Hepatocyte (in vitro differentiated cells): ENCODE measurements around the gene RECQL.

Experiments
- EZH2 ChIP-seq: fragments of 200-600 bp; sonication (generic); IDR thresholded peaks from 2 replicates; pipeline ENCODE4 v1.6.1; 2016; ENCODE audit warnings: antibody characterized with exemption, mild to moderate bottlenecking, borderline replicate concordance
- EZH2phosphoT487 ChIP-seq: fragments of 200-600 bp; sonication (generic); IDR thresholded peaks from one replicate; pipeline ENCODE4 v1.6.1; 2018; ENCODE audit warnings: antibody characterized with exemption, mild to moderate bottlenecking, low read depth, moderate library complexity; ENCODE audit not compliant: unreplicated experiment, severe bottlenecking
- TF ChIP-seq, protein P1 (sequence below): fragments of 200-600 bp; sonication (generic); IDR thresholded peaks from 2 replicates; pipeline ENCODE4 v1.5.1; 2016; ENCODE audit warnings: antibody characterized with exemption, mild to moderate bottlenecking; ENCODE audit not compliant: poor library complexity

DNA sequence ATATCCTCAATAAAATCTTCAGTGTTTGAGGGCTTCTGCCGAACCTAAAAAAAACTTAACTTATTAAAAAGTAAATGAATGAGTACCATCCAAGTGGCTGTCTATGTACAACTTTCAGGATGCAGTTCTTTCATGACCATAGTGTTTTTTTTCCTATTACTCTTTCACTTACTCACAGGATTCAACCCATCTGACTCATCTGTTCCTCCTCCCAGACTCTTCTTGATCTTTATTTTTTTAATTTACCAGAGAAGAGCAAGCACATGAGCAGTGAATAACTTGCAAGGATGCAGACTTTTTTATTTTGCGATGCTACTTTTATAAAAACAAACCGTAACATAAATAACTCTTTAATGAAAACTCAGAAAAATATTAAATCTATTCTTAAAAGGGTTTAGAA lies 24.5 kb downstream of the RECQL start:
- TF ChIP-seq, protein P1, sequence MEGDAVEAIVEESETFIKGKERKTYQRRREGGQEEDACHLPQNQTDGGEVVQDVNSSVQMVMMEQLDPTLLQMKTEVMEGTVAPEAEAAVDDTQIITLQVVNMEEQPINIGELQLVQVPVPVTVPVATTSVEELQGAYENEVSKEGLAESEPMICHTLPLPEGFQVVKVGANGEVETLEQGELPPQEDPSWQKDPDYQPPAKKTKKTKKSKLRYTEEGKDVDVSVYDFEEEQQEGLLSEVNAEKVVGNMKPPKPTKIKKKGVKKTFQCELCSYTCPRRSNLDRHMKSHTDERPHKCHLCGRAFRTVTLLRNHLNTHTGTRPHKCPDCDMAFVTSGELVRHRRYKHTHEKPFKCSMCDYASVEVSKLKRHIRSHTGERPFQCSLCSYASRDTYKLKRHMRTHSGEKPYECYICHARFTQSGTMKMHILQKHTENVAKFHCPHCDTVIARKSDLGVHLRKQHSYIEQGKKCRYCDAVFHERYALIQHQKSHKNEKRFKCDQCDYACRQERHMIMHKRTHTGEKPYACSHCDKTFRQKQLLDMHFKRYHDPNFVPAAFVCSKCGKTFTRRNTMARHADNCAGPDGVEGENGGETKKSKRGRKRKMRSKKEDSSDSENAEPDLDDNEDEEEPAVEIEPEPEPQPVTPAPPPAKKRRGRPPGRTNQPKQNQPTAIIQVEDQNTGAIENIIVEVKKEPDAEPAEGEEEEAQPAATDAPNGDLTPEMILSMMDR, result no peak
- TF ChIP-seq EZH2, result no peak
- no peak for TF ChIP-seq EZH2phosphoT487
